ENCODE measurements around the gene BRIP1.
"Not testable (repeated sequence)": the region's sequence is repeated elsewhere in the genome, so short reads cannot be mapped to it uniquely, and the experiment has no call there.

BRIP1 gene

DNA sequence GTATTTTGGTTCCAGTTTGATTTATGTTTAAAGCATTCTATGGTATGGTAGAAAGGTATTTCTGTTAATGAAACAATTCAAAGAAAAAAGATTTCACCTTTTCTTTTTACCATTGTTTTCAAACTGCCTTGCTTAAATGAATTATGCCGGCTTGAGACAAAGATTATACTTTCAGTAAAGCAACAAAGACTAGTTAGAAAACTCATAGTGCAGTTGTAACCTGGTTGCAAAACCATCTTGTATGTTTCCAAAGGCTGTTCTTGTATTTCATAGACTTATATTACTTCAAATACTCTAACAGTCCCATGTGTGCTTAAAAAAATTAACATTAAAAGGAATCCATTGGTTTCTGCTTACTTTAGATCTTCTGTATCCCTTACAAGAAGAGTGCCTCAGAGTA lies 153.8 kb downstream of the BRIP1 start:
- in situ Hi-C loops (cut with MboI; ENCODE audit: low sequenced_read_pairs), result no loop called here

DNA sequence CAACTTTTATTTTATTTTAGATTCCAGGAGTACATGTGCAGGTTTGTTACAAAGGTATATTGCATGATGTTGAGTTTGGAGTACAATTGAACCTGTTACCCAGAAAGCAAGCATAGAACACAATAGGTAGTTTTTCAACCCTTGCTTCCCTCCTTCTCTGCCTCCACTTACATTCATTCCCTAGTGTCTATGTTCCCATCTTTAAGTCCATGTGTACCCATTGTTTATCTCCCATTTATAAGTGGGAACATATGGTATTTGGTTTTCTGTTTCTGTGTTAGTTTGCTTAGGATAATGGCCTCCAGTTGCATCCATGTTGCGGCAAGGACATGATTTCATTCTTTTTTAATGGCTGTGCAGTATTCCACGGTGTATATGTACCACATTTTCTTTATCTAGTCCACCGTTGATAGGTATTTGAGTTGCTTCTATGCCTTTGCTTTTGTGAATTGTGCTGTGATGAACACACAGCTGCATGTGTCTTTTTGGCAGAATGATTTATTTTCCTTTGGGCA lies 158.3 kb downstream of the BRIP1 start:
- in situ Hi-C loops (cut with MboI; ENCODE audit: low sequenced_read_pairs), result no loop called here

DNA sequence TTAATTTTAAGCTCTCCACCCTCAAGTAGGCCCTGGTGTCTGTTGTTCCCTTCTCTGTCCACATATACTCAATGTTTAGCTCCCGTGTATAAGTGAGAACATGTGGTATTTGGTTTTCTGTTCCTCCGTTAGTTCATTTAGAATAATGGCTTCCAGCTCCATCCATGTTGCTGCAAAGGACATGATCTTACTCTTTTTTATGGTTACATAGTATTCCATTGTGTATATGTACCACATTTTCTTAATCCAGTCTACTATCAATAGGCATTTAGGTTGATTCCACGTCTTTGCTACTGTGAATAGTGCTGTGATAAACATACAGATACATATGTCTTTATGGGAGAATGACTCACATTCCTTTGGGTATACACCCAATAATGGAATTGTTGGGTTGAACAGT lies 160.9 kb downstream of the BRIP1 start:
- in situ Hi-C loops (cut with MboI; ENCODE audit: low sequenced_read_pairs), result no loop called here

DNA sequence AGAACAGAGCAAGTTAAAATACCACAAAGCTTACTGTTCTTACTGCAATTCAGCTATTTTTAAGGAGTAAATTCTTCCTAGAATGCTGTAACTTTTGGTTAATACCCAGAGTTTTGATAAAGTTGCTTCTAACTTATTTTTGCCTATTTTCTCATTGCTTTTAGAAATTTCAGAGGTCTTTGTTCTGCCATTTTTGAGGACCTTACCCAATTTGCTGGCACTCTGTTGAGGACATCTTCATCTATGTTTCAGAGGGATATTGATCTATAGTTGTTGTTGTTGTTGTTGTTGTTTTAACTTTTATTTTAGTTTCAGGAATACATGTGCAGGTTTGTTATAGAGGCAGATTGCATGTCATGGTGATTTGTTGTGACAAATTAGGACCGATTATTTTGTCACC lies 161.3 kb downstream of the BRIP1 start:
- in situ Hi-C loops (cut with MboI; ENCODE audit: low sequenced_read_pairs), result no loop called here

DNA sequence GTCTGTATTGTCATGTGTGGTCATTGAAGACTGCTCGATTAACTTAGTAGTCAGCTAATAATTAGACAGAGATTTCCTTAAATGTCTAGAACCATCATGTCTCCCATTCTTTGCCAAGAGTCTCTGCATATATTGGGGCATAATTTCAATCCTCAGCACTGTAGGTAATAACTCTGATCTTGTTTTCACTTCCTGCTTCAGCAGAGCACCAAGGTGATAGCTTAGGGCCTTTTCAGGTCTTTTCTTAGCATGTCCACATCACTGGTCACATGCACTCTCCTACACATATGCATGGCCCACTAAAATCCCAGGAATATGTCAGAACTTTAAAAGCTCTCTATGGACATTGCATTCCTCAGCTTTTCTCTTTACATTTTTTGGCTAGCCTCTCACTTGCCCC lies 162.0 kb downstream of the BRIP1 start:
- in situ Hi-C loops (cut with MboI; ENCODE audit: low sequenced_read_pairs), result no loop called here

DNA sequence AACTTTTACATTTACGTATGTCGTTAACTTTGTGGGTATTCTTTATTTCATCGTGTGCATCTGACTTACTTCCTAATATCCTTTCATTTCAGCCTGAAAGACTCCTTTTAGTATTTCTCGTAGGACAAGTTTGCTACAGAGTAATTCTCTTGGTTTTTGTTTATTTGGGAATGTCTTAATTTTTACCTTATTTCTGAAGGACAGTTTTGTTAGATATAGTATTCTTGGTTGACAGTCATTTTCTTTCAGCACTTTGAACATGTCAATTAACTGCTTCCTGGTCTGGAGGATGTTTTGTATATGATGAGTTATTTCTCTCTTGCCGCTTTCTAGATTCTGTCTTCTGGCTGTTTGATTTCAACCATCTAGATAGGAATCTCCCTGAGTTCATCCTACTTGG lies 163.1 kb downstream of the BRIP1 start:
- in situ Hi-C loops (cut with MboI; ENCODE audit: low sequenced_read_pairs), result no loop called here

DNA sequence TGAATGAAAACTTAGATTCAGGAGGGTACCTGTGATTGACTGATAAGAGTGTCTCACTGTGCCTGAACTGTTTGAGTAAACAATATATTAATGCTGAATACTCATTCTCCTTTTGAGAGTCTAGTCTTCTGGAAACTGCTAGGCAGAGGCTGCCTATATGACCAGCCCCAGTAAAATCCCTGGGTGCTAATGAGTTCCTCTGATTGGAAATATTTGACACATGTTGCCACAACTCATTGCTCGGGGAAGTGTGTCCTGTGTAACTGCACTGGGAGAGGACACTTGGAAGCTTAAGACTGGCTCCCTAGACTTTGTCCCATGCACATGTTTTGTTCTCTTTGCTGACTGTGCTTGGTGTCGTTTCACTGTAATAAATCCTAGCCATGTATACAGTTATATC lies 163.6 kb downstream of the BRIP1 start:
- in situ Hi-C loops (cut with MboI; ENCODE audit: low sequenced_read_pairs), result no loop called here

DNA sequence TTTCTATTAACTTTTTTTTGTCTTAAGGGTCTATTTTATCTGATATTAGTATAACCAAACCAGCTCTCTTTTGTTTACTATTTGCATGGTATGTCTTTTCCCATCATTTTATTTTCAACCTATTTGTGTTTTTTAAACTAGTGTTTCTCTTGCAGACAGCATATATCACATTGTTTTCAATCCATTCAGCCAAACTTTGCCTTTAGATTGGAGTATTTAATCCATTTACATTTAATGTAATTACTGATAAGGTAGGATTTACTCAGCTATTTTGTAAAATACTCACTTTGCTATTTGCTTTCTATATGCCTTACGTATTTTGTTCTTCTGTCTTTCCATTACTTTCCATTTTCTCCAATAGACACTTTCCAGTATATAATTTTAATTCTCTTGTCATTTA lies 164.3 kb downstream of the BRIP1 start:
- in situ Hi-C loops (cut with MboI; ENCODE audit: low sequenced_read_pairs), result no loop called here

DNA sequence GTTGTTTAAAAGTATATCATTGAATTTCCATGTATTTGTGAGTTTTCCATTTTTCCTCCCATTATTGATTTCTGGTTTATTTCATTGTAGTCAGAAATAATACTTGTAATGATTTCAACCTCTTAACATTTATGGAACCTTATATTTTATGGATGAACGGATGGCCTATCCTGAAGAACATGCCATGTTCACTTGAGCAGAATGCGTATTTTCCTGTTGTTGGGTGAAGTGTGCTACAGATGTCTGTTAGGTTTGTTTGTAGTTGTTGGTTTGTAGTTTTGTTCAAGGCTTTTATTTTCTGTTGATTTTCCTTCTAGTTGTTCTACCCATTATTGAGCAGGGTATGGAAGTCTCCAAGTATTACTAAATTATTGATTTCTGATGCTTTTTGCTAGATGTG lies 165.1 kb downstream of the BRIP1 start:
- in situ Hi-C loops (cut with MboI; ENCODE audit: low sequenced_read_pairs), result no loop called here

DNA sequence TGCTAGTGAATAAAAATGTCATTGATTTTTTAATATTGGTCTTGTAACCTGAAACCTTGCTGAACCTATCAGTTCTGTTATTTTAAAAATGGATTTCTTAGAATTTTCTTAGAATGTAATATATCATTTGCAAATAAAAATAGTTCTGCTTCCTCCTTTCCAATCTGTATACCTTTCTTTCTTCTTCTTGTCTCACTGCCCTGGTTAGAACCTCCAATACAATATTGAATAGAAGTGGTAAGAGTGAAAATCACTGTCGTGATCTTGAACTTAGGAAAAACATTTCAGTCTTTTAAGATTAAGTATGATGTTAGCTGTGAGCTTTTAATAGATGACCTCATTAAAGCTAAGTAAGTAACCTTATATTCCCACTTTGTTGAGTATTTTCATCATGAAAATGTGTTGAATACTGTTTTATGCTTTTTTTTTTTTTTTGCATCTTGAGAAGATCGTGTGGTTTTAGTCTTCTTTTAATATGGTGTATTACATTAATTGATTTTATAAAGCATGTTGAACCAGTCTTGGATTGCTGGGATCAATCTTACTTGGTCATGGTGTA lies 167.5 kb downstream of the BRIP1 start:
- in situ Hi-C loops (cut with MboI; ENCODE audit: low sequenced_read_pairs), result no loop called here

DNA sequence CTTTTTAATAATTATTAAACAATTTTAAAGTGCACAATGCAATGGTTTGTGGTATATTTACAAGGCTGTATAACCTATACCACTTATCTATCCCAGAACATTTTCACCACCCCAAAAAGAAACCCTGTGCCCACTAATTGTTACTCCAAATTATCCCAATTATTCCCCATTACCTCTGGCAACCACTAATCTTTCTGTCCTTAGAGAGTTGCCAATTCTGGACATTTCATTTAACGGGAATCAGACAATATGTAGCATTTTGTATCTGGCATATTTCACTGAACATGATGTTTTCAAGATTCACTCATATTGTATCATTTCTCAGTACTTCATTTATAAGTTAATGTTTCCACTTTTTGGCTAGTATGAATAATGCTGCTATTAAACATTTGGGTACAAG lies 169.2 kb downstream of the BRIP1 start:
- in situ Hi-C loops (cut with MboI; ENCODE audit: low sequenced_read_pairs), result no loop called here

DNA sequence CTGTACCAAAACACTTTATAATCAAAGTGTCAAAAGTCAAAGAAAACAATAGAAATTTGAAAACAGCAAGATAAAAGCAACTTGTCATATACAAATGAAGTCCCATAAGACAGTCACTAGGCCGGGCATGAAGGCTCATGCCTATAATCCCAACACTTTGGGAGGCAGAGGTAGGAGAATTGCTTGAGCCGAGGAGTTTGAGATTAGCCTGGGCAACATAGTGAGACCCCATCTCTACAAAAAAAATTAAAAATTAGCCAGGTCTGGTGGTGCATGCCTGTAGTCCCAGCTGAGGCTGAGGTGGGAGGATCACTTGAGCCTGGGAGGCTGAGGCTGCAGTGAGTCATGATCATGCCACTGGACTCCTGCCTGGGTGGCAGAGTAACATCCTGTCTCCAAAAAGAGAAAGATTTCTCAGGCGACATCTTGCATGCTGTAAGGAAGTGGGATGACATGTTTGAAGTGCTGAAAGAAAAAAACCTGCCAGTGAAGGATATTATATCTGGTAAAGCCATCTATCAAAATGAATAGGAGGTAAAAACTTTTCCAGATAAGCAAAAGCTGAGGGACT lies 173.6 kb downstream of the BRIP1 start:
- in situ Hi-C loops (cut with MboI; ENCODE audit: low sequenced_read_pairs), result no loop called here

DNA sequence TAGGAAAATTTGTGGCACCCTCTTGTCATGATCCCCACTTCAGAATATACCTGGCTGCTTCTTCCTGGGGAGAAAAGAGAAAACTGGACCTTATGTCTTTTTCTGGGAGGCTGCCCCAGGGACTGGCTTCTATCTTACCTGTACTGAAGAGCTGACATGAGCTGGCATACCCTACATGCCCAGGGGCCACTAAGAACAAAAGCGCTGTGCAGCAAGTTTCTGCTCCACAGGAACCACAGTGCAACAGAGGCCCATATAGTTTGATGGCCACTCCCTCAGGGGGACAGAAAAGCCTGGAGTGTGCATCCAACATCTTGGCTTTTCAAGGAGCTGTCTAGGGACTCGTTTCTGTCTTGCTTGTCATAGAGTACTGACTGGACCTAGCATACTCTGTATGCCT lies 175.6 kb downstream of the BRIP1 start:
- in situ Hi-C loops (cut with MboI; ENCODE audit: low sequenced_read_pairs), result no loop called here

DNA sequence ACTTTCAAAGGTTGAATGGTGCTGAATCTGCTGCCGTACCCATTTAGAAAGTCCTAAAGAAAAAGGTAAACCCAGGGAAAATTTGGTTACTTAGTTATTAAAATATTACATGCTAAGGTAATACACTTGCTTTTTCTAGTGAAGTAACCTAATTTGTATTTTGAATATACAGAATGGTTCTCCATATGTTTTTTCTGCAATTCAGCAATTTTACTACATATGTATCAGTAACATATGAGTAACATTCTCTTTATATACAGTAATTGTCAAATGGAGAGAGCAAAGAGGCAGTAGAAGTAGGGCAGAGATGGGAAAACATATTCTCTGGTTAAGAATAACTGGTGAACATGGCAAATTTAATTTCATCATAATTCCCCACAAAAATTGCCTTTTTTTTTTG lies 177.2 kb downstream of the BRIP1 start:
- in situ Hi-C loops (cut with MboI; ENCODE audit: low sequenced_read_pairs), result no loop called here

DNA sequence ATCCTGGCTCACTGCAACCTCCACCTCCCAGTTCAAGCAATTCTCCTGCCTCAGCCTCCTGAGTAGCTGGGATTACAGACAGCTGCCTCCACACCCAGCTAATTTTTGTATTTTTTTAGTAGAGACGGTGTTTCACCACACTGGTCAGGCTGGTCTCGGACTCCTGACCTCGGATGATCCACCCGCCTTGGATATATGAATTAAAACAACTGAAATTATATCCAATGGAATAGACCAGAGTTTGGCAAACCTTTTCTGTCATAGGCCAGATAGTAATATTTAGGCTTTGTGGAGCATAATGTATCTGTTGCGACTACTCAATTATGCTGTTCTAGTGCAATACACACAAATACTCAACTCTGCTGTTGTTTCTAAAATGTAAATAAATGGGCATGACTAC lies 178.5 kb downstream of the BRIP1 start:
- in situ Hi-C loops (cut with MboI; ENCODE audit: low sequenced_read_pairs), result no loop called here

DNA sequence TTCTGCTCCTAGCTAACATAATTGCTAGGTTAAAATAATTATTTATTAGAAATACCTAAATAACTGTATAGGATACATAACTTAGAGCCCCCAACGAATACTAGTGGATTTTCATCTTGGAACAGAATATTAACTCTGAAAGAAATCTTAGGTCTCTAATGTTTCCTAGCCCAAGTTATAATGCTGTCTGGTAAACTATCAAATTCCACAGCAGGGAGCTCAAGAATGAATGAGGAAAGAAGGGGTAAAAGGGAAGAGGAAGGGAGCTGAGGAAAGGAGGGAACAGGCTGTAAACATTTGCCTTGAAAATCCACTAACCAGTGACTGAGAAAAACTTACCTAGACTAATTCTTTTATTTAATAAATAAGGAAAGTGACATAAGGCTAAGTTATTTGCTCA lies 179.2 kb downstream of the BRIP1 start:
- in situ Hi-C loops (cut with MboI; ENCODE audit: low sequenced_read_pairs), result no loop called here

DNA sequence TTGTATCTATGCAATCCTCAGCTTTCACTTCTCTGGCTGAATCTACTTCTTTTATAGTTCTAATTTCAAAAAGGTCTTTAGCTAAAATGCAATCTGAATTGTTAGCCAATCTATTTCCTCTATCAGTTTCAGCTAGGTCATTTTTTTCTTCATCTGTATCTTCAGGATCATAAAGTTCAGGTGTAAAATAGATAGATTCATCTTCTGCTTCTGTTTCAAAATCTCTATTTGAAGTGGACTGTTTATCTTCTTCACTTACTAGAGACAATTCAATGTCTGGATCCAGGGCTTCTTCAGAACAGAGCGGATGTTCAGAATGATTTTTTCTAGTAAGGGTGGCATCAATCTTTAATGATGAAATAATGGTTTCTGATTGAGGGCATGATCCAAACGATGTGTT lies 179.9 kb downstream of the BRIP1 start:
- in situ Hi-C loops (cut with MboI; ENCODE audit: low sequenced_read_pairs), result no loop called here

DNA sequence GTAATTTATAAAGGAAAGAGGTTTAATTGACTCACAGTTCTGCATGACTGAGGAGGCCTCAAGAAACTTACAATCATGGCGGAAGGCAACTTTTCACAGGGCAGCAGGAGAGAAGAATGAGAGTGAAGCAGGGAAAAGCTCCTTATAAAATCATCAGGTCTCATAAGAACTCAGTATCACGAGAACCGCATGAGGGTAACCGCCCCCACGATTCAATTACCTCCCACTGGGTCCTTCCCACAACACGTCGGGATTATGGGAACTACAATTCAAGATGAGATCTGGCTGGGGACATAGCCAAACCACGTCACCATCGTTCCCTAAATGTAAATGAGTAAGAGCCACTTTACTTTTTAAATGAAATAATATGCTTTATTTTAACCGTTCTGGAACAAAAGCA lies 182.4 kb downstream of the BRIP1 start:
- in situ Hi-C loops (cut with MboI; ENCODE audit: low sequenced_read_pairs), result no loop called here

DNA sequence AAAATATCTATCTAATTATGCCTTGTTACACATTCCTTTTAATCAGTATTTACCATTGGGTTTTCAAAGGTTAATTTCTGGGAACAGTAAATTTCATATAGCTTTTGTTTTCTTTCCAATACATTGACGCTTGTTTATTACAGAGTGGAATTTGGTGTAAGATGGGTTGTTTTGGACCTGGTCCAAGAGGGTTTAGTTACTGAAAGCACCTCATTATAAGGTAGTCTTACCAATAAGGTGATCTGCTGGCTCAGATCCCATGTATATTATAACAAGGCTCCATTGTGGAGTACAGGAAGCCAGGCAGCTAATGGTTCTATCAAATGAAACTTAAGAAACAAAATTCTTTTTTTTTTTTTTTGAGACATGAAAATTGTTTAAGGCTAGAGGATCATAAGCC lies 185.0 kb downstream of the BRIP1 start:
- in situ Hi-C loops (cut with MboI; ENCODE audit: low sequenced_read_pairs), result no loop called here

DNA sequence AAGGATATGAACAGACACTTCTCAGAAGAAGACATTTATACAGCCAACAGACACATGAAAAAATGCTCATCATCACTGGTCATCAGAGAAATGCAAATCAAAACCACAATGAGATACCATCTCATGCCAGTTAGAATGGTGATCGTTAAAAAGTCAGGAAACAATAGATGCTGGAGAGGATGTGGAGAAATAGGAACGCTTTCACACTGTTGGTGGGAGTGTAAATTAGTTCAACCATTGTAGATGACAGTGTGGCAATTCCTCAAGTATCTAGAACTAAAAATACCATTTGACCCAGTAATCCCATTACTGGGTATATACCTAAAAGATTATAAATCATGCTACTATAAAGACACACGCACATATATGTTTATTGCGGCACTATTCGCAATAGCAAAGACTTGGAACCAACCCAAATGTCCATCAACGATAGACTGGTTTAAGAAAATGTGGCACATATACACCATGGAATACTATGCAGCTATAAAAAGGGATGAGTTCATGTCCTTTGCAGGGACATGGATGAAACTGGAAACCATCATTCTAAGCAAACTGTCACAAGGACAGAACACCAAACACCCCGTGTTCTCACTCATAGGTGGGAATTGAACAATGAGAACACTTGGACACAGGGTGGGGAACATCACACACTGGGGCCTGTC lies 186.0 kb downstream of the BRIP1 start:
- in situ Hi-C loops (cut with MboI; ENCODE audit: low sequenced_read_pairs), result not testable (repeated sequence)

DNA sequence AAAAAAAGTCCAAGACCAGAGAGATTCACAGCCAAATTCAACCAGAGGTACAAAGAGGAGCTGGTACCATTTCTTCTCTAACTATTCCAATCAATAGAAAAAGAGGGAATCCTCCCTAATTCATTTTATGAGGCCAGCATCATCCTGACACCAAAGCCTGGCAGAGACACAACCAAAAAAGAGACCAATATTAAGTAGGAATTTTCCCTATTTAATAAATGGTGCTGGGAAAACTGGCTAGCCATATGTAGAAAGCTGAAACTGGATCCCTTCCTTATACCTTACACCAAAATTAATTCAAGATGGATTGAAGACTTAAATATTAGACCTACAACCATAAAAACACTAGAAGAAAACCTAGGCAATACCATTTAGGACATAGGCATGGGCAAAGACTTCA lies 186.8 kb downstream of the BRIP1 start:
- in situ Hi-C loops (cut with MboI; ENCODE audit: low sequenced_read_pairs), result not testable (repeated sequence)

DNA sequence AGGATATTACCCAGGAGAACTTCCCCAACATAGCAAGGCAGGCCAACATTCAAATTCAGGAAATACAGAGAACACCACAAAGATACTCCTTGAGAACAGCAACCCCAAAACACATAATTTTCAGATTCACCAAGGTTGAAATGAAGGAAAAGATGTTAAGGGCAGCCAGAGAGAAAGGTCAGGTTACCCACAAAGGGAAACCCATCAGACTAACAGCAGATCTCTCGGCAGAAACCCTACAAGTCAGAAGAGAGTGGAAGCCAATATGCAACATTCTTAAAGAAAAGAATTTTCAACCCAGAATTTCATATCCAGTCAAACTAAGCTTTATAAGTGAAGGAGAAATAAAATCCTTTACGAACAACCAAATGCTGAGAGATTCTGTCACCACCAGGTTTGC lies 188.7 kb downstream of the BRIP1 start:
- in situ Hi-C loops (cut with MboI; ENCODE audit: low sequenced_read_pairs), result not testable (repeated sequence)

All from HL-60/S4 (cell line).